ENCODE measurements around the gene DAB2IP.

Gene DAB2IP

GRCh38 chr9:121776001-121776738, 124.7 kb downstream of the DAB2IP start:
- Histone ChIP-seq H3K4me1 (peaks cover 50% of the 10 kb centered on the region), H3K4me3 (no peak overlapping the region), H3K27me3 (no peaks in the 10 kb centered on the region), H3K4me2 (no peak overlapping the region), H4K20me1 (no peaks in the 10 kb centered on the region), H3K36me3 (peaks cover 73% of the 10 kb centered on the region), H3K9me3 (peaks cover 14% of the 10 kb centered on the region), H3K9ac (no peak overlapping the region; the same call in 1 of the 2 replicates), H3K27ac (peak overlapping the region; percentile 71)
- TF ChIP-seq Cebpa-rat (IDR thresholded peaks at IDR 0.05), result no peak

- Histone ChIP-seq H4K20me1 (no peaks in the 10 kb centered on the region), H3K4me1 (peaks cover 58% of the 10 kb centered on the region), H3K36me3 (peaks cover 73% of the 10 kb centered on the region), H3K27me3 (no peaks in the 10 kb centered on the region), H3K9ac (no peak overlapping the region), H3K9me3 (peaks cover 14% of the 10 kb centered on the region), H3K27ac (0 out of 2 replicates have a peak overlapping the region, but pooled peaks have one; percentile 71), H3K4me3 (no peak overlapping the region), H3K4me2 (no peak overlapping the region)
- no peak for TF ChIP-seq Cebpa-rat (IDR thresholded peaks at IDR 0.05)
These were observed 125.6 kb downstream of the DAB2IP start for GRCh38 chr9:121776739-121777637.

- Histone ChIP-seq H3K27ac (no peak overlapping the region), H3K4me3 (no peak overlapping the region), H3K4me2 (no peak overlapping the region), H3K9me3 (peaks cover 14% of the 10 kb centered on the region), H4K20me1 (no peaks in the 10 kb centered on the region), H3K9ac (no peak overlapping the region), H3K4me1 (peaks cover 69% of the 10 kb centered on the region), H3K27me3 (no peaks in the 10 kb centered on the region), H3K36me3 (peaks cover 66% of the 10 kb centered on the region)
- TF ChIP-seq Cebpa-rat (IDR thresholded peaks at IDR 0.05), result no peak
These were observed 127.1 kb downstream of the DAB2IP start for GRCh38 chr9:121778252-121779225.

GRCh38 chr9:121779381-121780117, 128.1 kb downstream of the DAB2IP start:
- H3K4me1 ChIP-seq, result peaks cover 69% of the 10 kb centered on the region
- H3K9me3 ChIP-seq, result peaks cover 14% of the 10 kb centered on the region
- no peaks in the 10 kb centered on the region for H3K27me3 ChIP-seq
- H3K27ac ChIP-seq, result 0 out of 2 replicates have a peak overlapping the region, but pooled peaks have one; percentile 92
- H3K9ac ChIP-seq, result 0 out of 2 replicates have a peak overlapping the region, but pooled peaks have one; percentile 7
- no peak for TF ChIP-seq Cebpa-rat (IDR thresholded peaks at IDR 0.05)
- H3K4me3 ChIP-seq, result no peak overlapping the region
- H3K36me3 ChIP-seq, result peaks cover 60% of the 10 kb centered on the region
- no peaks in the 10 kb centered on the region for H4K20me1 ChIP-seq
- H3K4me2 ChIP-seq, result no peak overlapping the region

- Histone ChIP-seq H4K20me1 (no peaks in the 10 kb centered on the region), H3K4me2 (peak overlapping the region; percentile 99), H3K9me3 (peaks cover 14% of the 10 kb centered on the region), H3K4me1 (peaks cover 69% of the 10 kb centered on the region), H3K27me3 (no peaks in the 10 kb centered on the region), H3K36me3 (peaks cover 58% of the 10 kb centered on the region), H3K4me3 (no peak overlapping the region), H3K27ac (peak overlapping the region; percentile 92), H3K9ac (no peak overlapping the region)
- no peak for TF ChIP-seq Cebpa-rat (IDR thresholded peaks at IDR 0.05)
These were observed 129.0 kb downstream of the DAB2IP start for GRCh38 chr9:121780177-121781040.

- Histone ChIP-seq H3K4me1 (peaks cover 69% of the 10 kb centered on the region), H4K20me1 (no peaks in the 10 kb centered on the region), H3K36me3 (peaks cover 50% of the 10 kb centered on the region), H3K9me3 (peaks cover 14% of the 10 kb centered on the region), H3K4me3 (no peak overlapping the region), H3K27ac (peak overlapping the region; percentile 92), H3K27me3 (no peaks in the 10 kb centered on the region), H3K9ac (peak overlapping the region; percentile 76), H3K4me2 (peak overlapping the region; percentile 99)
- TF ChIP-seq Cebpa-rat (IDR thresholded peaks at IDR 0.05), result no peak
These were observed 129.7 kb downstream of the DAB2IP start for GRCh38 chr9:121781145-121781548.

GRCh38 chr9:121781701-121782464, 130.4 kb downstream of the DAB2IP start:
- peak overlapping the region; percentile 76 for H3K9ac ChIP-seq
- peaks cover 75% of the 10 kb centered on the region for H3K4me1 ChIP-seq
- H3K9me3 ChIP-seq, result peaks cover 14% of the 10 kb centered on the region
- no peak overlapping the region for H3K4me3 ChIP-seq
- TF ChIP-seq Cebpa-rat (IDR thresholded peaks at IDR 0.05), result no peak
- H3K27ac ChIP-seq, result peak overlapping the region; percentile 92
- no peaks in the 10 kb centered on the region for H3K27me3 ChIP-seq
- H3K36me3 ChIP-seq, result peaks cover 43% of the 10 kb centered on the region
- no peaks in the 10 kb centered on the region for H4K20me1 ChIP-seq
- H3K4me2 ChIP-seq, result peak overlapping the region; percentile 99

Measured in BLaER1 (cell line).